GM10266 (cell line): ENCODE results near the gene LBR.

Experiments
- DNase-seq: peaks from one replicate; pipeline ENCODE4 v3.0.0; 2012; ENCODE audit errors: extremely low spot score
- TF ChIP-seq, protein P1 (sequence below): IDR thresholded peaks from 2 replicates; pipeline ENCODE4 v1.5.1; 2012; ENCODE audit warnings: mild to moderate bottlenecking, low read depth; ENCODE audit not compliant: control insufficient read depth, insufficient read depth; ENCODE audit errors: missing control alignments

LBR gene

DNA sequence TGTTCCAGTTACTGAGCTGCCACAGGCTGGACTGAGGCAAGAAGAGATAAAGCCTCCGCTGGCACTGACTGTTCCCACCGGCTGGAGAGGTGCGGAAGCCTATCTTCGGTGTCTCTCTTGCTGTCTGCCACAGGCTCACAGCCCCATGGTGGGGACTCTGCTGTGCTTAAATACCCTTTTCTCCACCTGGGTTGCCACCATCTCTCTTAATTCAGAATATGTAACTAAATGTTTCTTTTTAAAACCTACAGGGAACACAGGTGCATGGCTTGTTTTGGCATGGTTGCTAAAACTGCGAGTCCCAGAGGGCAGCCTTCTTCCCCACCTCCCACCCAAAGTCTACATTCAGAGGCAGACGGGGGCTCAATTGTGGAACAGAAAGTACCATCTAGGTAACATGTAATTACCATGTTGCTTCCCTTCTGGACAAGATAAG is 8.1 kb upstream of the LBR start:
- TF ChIP-seq, protein P1, sequence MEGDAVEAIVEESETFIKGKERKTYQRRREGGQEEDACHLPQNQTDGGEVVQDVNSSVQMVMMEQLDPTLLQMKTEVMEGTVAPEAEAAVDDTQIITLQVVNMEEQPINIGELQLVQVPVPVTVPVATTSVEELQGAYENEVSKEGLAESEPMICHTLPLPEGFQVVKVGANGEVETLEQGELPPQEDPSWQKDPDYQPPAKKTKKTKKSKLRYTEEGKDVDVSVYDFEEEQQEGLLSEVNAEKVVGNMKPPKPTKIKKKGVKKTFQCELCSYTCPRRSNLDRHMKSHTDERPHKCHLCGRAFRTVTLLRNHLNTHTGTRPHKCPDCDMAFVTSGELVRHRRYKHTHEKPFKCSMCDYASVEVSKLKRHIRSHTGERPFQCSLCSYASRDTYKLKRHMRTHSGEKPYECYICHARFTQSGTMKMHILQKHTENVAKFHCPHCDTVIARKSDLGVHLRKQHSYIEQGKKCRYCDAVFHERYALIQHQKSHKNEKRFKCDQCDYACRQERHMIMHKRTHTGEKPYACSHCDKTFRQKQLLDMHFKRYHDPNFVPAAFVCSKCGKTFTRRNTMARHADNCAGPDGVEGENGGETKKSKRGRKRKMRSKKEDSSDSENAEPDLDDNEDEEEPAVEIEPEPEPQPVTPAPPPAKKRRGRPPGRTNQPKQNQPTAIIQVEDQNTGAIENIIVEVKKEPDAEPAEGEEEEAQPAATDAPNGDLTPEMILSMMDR, result no peak
- no peak for DNase-seq

DNA sequence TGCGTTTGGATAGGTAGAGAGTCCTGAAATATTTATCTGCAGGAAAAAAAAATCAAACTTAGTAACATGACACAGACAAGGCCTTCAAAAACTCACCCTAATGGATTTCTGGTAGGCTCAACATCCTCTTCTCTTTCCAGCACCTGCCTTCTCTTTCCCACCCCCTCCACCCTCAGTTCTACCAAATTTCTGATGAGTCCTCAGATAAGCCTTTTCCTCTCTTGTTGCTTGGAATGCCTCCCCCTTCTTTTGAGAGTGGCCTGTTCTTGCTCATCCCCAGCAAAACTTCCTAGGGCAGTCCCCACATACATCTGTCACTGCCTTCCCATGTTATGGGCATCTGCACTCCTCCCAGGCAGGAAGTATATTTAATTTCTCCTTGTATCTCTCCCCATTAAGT is 7.6 kb upstream of the LBR start:
- TF ChIP-seq, protein P1, result no peak
- no peak for DNase-seq

- DNase-seq, result no peak
- TF ChIP-seq, protein P1, result no peak
Measured at GRCh38 chr1:225435076-225435475, 7.2 kb upstream of the LBR start.

GRCh38 chr1:225434046-225434445 is 6.2 kb upstream of the LBR start:
- no peak for DNase-seq

DNA sequence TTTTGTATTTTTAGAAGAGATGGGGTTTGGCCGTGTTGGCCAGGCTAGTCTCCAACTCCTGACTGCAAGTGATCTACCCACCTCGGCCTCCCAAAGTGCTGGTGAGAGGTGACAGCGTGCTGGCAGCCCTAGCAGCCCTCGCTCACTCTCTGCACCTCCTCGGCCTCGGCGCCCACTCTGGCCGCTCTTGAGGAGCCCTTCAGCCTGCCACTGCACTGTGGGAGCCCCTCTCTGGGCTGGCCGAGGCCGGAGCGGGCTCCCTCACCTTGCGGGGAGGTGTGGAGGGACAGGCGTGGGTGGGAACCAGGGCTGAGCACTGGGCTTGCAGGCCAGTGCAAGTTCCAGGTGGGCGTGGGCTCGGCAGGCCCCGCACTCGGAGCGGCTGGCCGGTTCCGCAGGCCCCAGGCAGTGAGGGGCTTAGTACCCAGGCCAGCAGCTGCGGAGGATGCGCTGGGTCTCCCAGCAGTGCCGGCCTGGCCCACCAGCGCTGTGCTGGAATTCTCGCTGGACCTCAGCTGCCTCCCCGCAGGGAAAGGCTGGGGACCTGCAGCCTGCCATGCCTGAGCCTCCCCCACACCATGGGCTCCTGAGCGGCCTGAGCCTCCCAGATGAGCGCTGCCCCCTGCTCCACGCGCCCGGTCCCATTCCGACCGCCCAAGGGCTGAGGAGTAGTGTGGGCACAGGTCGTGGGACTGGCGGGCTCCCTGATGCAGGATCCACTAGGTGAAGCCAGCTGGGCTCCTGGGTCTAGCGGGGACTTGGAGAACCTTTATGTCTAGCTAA is 3.4 kb upstream of the LBR start:
- TF ChIP-seq, protein P1, result no peak
- DNase-seq, result no peak

More at GRCh38 chr1:225434046-225434445, 6.2 kb upstream of the LBR start:
- TF ChIP-seq, protein P1, result no peak

DNA sequence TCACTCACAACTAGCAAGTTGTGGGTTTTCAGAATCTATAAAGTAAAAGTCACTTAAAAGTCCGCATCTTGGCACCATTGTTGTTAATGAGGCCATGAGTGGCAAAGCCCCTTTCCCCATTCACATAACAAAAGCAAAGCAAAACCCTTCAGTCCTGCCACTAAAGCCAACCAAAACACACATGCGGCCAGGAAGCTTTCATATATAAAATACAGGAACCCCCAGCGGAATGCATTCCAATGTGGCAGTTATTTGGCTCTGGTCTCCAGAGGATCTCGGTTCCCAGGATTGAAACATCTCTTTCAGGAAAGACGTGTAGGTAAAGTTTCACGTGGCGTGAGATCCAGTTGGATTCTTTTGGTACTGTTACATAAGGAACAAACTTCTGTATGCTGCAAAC is 2.5 kb upstream of the LBR start:
- no peak for DNase-seq

More for the DNA sequence above, 2.5 kb upstream of the LBR start:
- TF ChIP-seq, protein P1, result no peak
